CD4-positive, alpha-beta T cell treated with Interferon alpha-2 for 1 hour (primary cell): ENCODE data around the gene TMEM30A.

Experiments
- DNase-seq, 2 donors: peaks; one replicate each; pipeline ENCODE4 v3.0.0-alpha.2; 2020 to 2022

TMEM30A gene

GRCh38 chr6:75261299-75261698 lies 23.3 kb downstream of the TMEM30A start:
- DNase-seq, result no peak

DNA sequence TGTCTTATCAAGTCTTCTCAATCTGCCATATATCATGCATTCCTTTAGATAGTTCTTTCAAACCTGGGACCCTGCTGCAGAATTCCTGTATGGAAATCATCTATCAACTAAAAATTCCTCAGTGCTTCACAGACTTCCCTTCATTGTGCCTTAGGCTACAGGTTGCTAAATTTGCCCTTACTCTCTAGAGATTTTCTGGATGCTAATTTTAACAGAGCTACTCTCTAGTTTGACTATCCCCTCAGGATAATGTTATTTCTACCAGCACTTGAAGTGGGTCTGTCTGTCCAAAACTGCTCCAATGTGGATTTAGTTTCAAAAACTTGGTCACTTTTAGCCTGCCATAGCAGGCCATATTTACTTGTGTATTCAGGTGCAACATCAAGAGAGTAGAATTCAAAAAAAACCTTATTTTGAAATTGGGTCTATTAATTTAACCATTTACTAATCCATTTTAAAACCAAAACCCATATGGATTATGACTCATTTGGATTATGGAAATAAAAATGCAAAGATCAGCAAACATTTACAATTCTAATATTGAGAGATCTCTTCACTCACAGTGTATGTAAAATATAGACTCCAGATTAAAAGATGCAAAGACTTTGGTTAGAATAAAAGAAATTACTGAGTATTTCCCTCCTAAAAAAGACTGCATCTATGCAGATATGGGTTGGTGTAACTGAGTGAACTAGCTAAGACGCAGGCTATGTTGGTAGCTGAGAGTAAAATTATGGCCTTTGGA lies 27.1 kb downstream of the TMEM30A start:
- no peak for DNase-seq

GRCh38 chr6:75250552-75250951 lies 34.0 kb downstream of the TMEM30A start:
- no peak for DNase-seq

- no peak for DNase-seq
Observed at GRCh38 chr6:75249837-75250236, 34.8 kb downstream of the TMEM30A start.

- no peak for DNase-seq
Observed at GRCh38 chr6:75246386-75246785, 38.2 kb downstream of the TMEM30A start.

DNA sequence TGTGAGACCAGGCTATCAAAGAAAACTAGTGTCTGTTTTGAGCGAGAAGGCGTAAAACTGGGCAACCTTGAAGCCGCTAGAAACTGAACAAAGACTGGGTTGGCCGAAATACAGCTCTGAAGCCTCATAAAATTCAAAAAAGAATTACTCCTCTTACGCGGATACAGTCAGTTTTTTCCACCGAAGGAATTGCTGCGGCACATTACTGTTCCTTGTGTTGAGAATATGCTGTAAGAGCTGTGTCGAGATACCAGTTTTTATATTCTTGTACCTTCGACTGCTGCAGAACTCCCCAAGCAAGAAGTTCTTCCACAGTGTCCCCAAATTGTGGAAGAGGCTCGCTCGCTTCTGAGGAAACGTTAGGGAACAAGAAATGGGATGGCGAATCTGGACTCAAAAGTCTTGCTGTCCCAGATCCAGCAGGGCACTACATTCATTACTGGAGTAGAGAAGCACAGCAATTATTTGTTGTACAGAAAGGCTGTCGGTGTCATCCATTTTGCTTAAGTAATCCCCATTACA lies 40.5 kb downstream of the TMEM30A start:
- no peak for DNase-seq

DNA sequence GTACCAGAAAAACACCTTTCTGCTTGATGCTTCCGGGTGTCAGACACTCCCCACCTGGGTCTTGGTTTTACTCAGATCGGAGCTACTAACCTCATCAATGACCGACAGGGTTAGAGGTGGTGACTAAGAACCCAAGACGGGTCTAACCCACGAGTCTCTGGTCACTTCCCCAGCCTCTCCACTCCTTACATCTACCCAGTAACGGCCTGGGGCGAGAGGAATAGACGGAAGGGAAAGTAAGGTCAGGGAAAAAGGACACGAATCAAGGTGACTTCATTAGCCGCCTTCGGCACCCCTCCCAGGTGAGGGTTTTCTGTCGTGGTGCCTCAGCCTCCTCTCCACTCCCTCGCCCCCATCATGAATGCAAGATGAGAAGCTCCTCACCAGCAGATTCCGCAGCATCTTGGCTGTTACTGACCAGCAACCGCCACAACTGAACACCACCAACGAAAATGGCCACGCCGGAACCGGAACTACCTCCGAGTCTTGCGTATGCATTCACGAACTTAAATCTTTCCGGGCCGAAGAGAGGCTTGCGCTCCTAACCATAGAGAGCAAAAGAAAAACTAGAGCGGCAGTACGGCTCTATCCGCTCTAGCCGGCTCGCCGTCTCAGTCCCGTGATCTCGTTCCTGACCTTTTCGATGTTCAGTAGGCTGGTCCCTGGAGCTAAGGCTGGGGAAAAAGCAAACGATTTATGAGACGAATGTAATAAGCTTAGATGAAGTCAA lies 41.1 kb downstream of the TMEM30A start, which contains the start of gene COX7A2:
COX7A2 (minus strand) TSS at position 469 of the 730 bp plus-strand sequence; CDS start at position 402, 67 bp downstream.
- peak; percentile 91 to 93 for DNase-seq

- no peak for DNase-seq
Observed at GRCh38 chr6:75236630-75237029, 48.0 kb downstream of the TMEM30A start.

GRCh38 chr6:75235271-75235670 lies 49.3 kb downstream of the TMEM30A start:
- DNase-seq, result no peak

DNA sequence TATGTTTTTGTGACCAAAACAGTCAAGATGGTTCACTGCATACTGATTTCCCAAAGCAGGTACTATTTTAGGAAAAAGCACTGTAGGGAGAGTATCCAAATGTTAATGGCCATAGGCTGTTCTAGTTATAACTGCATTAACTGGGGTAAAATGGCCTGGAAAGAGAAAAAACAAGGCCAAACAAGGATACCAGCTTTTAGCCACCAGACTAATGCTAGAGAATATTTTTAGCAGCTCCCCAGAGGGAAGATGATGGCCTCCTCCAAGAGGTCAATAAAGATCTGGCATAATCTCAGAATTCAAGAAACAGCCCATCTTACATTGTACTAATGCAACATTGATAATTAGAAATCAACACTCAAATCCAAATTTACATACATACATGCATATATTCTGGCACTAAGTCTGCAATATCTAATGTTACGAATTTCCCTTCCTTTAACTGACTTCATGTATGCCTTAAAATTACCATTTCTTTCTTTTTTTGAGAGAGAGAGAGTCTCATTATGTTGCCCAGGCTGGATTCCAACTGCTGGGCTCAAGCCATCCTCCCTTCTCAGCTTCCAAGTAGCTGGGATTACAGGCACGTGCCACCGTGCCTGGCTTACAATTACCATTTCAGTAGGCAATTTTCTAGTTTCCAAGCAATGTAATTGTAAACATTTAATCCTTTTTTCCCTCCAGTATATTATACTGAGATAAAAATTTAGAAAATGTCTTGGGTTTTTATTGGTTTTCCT lies 50.3 kb downstream of the TMEM30A start:
- no peak for DNase-seq

GRCh38 chr6:75233092-75233615 lies 51.4 kb downstream of the TMEM30A start:
- DNase-seq, result no peak

- DNase-seq, result no peak
Observed at GRCh38 chr6:75230484-75231325, 53.9 kb downstream of the TMEM30A start.

GRCh38 chr6:75224303-75224926 lies 60.2 kb downstream of the TMEM30A start:
- DNase-seq, result no peak

GRCh38 chr6:75223428-75223827 lies 61.2 kb downstream of the TMEM30A start:
- DNase-seq, result no peak

- no peak for DNase-seq
Observed at GRCh38 chr6:75222261-75222660, 62.3 kb downstream of the TMEM30A start.

DNA sequence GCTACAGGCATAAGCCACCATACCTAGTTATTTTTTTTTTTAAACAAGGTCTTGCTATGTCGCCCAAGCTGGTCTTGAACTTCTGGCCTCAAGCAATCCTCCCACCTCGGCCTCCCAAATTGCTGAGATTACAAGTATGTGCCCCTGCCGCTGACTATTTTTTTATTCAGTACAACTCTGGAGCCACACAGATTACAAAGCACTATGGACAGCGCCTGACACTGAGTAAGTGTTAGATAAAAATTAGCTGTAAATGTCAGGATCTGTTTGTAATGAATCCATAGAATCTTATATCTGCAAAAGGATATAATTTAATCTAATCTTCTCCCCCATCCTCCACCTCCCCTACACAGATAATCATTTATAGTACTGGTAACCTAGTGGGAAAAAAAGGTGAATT lies 63.5 kb downstream of the TMEM30A start:
- no peak for DNase-seq

GRCh38 chr6:75220357-75220756 lies 64.2 kb downstream of the TMEM30A start:
- DNase-seq, result no peak

GRCh38 chr6:75219263-75219662 lies 65.3 kb downstream of the TMEM30A start:
- DNase-seq, result no peak

GRCh38 chr6:75217193-75217592 lies 67.4 kb downstream of the TMEM30A start:
- DNase-seq, result no peak

DNA sequence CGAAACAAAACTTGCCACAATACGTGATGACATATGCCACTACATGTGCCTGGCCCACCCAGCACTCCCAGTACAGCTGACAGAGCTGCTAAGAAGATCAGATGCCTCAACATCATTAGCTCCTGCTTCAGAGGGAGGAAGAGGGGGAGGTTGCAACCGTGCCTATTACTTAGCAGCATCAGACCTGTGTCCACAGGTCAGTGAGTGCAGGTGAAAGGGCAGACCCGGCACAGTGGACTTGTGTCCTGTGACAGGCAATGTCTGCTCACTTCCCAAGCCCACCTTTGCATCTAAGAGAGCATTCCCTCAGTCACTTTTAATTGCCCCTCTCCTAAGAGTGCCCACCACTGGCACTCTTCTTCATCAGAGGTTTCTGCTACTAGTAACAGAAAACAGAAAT lies 69.3 kb downstream of the TMEM30A start:
- no peak for DNase-seq

GRCh38 chr6:75213732-75214131 lies 70.9 kb downstream of the TMEM30A start:
- DNase-seq, result no peak

DNA sequence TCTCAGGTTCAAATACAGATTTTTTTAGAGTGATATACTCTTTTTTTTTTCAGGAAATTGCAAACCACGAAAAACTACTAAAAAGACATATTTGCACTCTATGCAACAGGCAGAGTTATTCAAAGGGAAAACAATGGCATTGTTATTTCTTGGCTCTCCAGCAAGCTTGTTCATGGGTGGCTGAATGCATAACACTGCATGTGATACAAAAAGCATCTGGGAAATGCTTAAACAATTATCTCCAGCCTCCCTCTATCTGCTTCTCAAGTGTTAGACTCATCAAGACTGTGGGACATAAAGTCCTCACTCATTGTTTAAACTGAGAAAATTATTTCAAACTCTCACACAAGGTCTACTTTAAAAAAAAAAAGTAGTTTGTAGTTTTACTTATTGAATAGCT lies 71.5 kb downstream of the TMEM30A start:
- no peak for DNase-seq
